ENCODE measurements around the gene ORC1. TPM values are rescaled to one million over a fixed set of nuclear protein-coding genes. Genes with fewer than 3 reads are reported as not detected.

Gene ORC1
- total RNA-seq, 1 donor from 2014 or later, result 3.4 TPM

DNA sequence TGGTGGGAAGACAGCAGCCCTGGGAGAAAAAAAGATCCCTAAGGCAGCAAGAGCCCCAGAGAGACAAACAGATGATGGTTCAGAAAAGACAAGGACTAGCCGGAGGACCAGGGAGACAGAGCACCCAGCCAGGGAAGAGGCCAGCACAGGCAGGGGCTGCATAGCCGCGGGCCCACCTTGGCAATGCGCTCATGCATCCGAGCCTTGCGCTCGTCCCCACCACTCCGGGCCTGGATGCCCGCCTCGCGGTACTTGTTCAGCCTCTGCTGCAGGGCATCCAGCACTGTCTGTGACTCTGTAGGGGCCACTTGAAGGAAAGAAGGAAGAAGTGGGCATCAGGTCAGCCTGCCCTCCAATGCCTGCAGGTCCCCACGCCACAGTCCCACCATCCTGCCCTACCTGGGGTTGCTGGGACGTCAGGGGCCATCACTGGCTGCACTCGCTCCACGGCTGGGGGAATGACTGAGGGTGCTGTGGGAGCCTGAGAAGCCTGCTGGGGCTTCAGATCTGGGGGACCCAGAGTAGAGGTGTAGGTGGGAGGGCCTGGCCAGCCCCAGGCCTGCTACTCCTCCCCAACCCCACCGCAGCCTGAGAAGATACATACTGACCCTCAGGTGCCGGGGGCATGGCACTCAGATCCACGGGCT, 45.2 kb downstream of the ORC1 start:
- no peak overlapping the region for H3K4me3 Mint-ChIP-seq (ENCODE audit: unreplicated experiment)
- DNase-seq, result no peak
- no peak overlapping the region for H3K27ac Mint-ChIP-seq (ENCODE audit: unreplicated experiment)
- TF ChIP-seq, protein P1, sequence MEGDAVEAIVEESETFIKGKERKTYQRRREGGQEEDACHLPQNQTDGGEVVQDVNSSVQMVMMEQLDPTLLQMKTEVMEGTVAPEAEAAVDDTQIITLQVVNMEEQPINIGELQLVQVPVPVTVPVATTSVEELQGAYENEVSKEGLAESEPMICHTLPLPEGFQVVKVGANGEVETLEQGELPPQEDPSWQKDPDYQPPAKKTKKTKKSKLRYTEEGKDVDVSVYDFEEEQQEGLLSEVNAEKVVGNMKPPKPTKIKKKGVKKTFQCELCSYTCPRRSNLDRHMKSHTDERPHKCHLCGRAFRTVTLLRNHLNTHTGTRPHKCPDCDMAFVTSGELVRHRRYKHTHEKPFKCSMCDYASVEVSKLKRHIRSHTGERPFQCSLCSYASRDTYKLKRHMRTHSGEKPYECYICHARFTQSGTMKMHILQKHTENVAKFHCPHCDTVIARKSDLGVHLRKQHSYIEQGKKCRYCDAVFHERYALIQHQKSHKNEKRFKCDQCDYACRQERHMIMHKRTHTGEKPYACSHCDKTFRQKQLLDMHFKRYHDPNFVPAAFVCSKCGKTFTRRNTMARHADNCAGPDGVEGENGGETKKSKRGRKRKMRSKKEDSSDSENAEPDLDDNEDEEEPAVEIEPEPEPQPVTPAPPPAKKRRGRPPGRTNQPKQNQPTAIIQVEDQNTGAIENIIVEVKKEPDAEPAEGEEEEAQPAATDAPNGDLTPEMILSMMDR (IDR thresholded peaks at IDR 0.05; ENCODE audit: partially characterized antibody, unreplicated experiment), result no peak
- peaks cover 19% of the 10 kb centered on the region for H3K36me3 Mint-ChIP-seq (ENCODE audit: unreplicated experiment)
- peaks cover 9% of the 10 kb centered on the region for H3K27me3 Mint-ChIP-seq (ENCODE audit: unreplicated experiment)
- no peaks in the 10 kb centered on the region for H3K4me1 Mint-ChIP-seq (ENCODE audit: low read depth, unreplicated experiment)
- peaks cover 4% of the 10 kb centered on the region for H3K9me3 Mint-ChIP-seq (ENCODE audit: unreplicated experiment)

DNA sequence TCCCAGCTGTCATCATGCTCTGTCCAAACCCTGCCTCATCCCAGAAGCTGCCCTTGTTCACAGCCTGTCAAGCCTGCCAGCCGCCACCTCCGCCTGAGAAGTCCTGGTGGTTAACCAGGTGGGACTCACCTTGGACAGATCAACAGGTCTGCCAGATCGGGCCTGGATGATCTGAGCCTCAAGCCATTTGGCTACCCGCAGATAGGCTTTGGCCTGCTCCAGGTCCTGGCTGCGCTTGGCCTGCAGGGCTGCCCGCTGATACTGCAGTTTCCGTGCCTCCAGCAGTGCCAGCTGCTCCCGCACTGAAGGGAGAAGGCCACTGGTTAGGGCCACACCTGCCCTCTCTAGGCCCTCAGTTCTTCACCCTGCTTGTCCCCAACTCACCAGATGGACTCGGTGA, 46.8 kb downstream of the ORC1 start:
- no peak for DNase-seq
- no peak overlapping the region for H3K4me3 Mint-ChIP-seq (ENCODE audit: unreplicated experiment)
- TF ChIP-seq, protein P1 (IDR thresholded peaks at IDR 0.05; ENCODE audit: partially characterized antibody, unreplicated experiment), result no peak

DNA sequence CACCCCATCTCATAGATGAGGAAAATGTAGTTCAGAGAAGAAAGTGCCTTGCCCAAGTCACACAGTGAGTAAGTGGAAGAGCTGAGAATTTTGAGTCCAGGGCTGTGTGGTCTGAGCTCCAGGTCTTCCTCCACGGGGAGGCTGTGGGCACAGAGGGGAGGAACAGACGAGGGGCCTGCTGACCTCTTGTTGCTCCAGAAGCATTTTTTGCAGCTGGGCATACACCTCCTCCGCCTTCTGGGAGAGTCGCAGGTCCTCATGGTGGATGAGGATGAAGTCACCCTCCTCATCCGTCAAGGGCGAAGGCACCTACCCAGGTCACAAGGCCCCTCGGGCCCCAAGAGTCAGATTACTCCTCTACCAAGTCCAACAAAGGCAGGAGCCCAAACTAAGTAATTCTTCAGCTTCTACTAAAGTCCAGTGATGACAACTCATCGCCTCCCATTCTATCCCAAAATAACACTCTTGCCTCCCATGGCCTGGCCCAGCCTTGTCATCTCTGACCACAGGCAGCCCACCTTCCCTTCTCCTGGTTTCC, 47.3 kb downstream of the ORC1 start:
- H3K4me1 Mint-ChIP-seq (ENCODE audit: low read depth, unreplicated experiment), result no peaks in the 10 kb centered on the region
- TF ChIP-seq, protein P1 (IDR thresholded peaks at IDR 0.05; ENCODE audit: partially characterized antibody, unreplicated experiment), result no peak
- DNase-seq, result no peak
- peaks cover 4% of the 10 kb centered on the region for H3K9me3 Mint-ChIP-seq (ENCODE audit: unreplicated experiment)
- H3K27ac Mint-ChIP-seq (ENCODE audit: unreplicated experiment), result no peak overlapping the region
- H3K36me3 Mint-ChIP-seq (ENCODE audit: unreplicated experiment), result peaks cover 25% of the 10 kb centered on the region
- no peak overlapping the region for H3K4me3 Mint-ChIP-seq (ENCODE audit: unreplicated experiment)
- H3K27me3 Mint-ChIP-seq (ENCODE audit: unreplicated experiment), result peaks cover 11% of the 10 kb centered on the region

More for the DNA sequence above, 46.8 kb downstream of the ORC1 start:
- Mint-ChIP-seq H3K27me3 (ENCODE audit: unreplicated experiment) (peaks cover 11% of the 10 kb centered on the region), H3K9me3 (ENCODE audit: unreplicated experiment) (peaks cover 4% of the 10 kb centered on the region), H3K36me3 (ENCODE audit: unreplicated experiment) (peaks cover 25% of the 10 kb centered on the region), H3K4me1 (ENCODE audit: low read depth, unreplicated experiment) (no peaks in the 10 kb centered on the region), H3K27ac (ENCODE audit: unreplicated experiment) (no peak overlapping the region)

DNA sequence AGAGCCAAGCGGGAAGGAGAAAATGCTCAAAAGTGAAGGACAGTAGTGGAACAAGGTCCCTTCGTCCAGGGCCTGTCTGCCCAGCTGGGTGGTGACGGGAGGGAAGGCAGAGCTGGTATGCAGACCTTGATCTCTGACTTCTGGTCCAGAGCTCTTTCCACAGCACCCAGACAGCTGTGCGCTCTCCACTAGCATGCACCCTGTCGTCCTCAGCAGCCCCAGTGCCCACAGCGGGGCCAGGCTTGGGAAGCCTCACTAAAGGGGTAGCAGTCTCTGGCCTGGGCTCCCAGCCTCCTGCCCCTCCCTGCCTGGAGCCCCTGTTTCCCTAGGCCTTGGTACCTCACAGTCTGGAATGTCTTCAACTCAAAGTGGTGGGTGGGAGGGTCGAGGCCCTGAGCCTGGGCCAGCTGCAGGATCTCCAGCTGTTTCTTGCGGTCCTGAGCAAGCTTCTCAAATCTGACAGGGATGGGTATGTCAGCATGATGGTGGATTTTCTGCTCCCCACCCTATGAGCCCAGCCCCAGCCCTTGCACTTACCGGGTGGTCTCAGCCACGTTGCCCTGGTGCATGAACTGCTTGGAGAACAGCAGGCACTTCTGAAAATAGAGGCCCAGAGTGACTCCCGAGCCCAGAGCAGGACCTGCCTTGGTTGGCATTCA, 48.2 kb downstream of the ORC1 start:
- H3K27me3 Mint-ChIP-seq (ENCODE audit: unreplicated experiment), result peaks cover 7% of the 10 kb centered on the region
- no peak for DNase-seq
- H3K4me3 Mint-ChIP-seq (ENCODE audit: unreplicated experiment), result no peak overlapping the region
- no peaks in the 10 kb centered on the region for H3K4me1 Mint-ChIP-seq (ENCODE audit: low read depth, unreplicated experiment)
- H3K27ac Mint-ChIP-seq (ENCODE audit: unreplicated experiment), result no peak overlapping the region
- peaks cover 19% of the 10 kb centered on the region for H3K36me3 Mint-ChIP-seq (ENCODE audit: unreplicated experiment)
- peaks cover 2% of the 10 kb centered on the region for H3K9me3 Mint-ChIP-seq (ENCODE audit: unreplicated experiment)
- TF ChIP-seq, protein P1 (IDR thresholded peaks at IDR 0.05; ENCODE audit: partially characterized antibody, unreplicated experiment), result no peak

DNA sequence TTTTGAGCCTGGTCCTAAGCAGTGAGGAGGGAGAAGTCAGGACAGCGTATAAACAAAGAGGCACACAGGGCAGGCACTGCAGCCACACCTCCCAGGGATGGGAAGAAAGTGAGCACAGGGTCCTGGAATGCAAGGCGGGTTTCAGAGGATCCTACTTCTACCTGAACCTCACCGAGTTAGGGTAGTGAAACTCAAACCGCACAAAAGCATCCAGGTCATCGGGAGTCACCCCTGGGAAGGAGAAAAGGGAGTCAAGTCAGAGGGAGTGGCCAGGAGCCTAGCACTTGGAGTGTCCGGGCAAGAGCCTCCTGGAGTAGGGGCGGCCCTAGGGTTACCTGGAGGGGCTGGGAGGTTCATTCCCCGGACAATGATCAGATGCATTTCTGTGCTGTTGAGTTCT, 48.8 kb downstream of the ORC1 start:
- peaks cover 19% of the 10 kb centered on the region for H3K36me3 Mint-ChIP-seq (ENCODE audit: unreplicated experiment)
- H3K9me3 Mint-ChIP-seq (ENCODE audit: unreplicated experiment), result peaks cover 2% of the 10 kb centered on the region
- TF ChIP-seq, protein P1 (IDR thresholded peaks at IDR 0.05; ENCODE audit: partially characterized antibody, unreplicated experiment), result no peak
- peaks cover 7% of the 10 kb centered on the region for H3K27me3 Mint-ChIP-seq (ENCODE audit: unreplicated experiment)
- no peak overlapping the region for H3K27ac Mint-ChIP-seq (ENCODE audit: unreplicated experiment)
- DNase-seq, result no peak
- no peak overlapping the region for H3K4me3 Mint-ChIP-seq (ENCODE audit: unreplicated experiment)
- no peaks in the 10 kb centered on the region for H3K4me1 Mint-ChIP-seq (ENCODE audit: low read depth, unreplicated experiment)
